A549 (cell line): ENCODE results near the gene MCM10. TPM values are rescaled to one million over a fixed set of nuclear protein-coding genes. Genes with fewer than 3 reads are reported as not detected.

ENCODE experiments used
- ATAC-seq, 2 experiments: fragments of 200-7000 bp in 1 of 2; fragments of >200 bp in 1 of 2; cut with Nextera tagmentation in 1 of 2; cut with Tn5 transposase in 1 of 2; 3 replicates each; pipeline versions ENCODE4 v1.8.0 to v1.9.1; 2018 to 2020; ENCODE audit warnings: mild to moderate bottlenecking in 1 of 2, moderate library complexity in 1 of 2
- CTCF ChIA-PET: fragments of 300-600 bp; sonication (Branson Sonifier 250); formaldehyde crosslinking; extraction: SDS; loops from one replicate; lab custom pipeline; 2021; ENCODE audit warnings: antibody characterized with exemption, inconsistent platforms; lab: Yijun Ruan, JAX
- POLR2A ChIA-PET: fragments of 350-600 bp; formaldehyde crosslinking; extraction: SDS; loops from one replicate; lab custom pipeline; 2021; ENCODE audit warnings: antibody characterized with exemption, inconsistent platforms; lab: Yijun Ruan, JAX
- DNase-seq, 2 experiments: peaks; one replicate each; pipeline versions ENCODE4 v3.0.0 to v3.0.0-alpha.2; 2011 to 2016; ENCODE audit warnings: low read depth in 1 of 2, low spot score in 1 of 2
- FAIRE-seq: peaks from 2 replicates; lab custom pipeline; 2011; peaks lifted over from hg19 to GRCh38; lab: Jason Lieb, UNC
- H3K27ac ChIP-seq, 2 experiments: fragments of >200 bp; sonication (Bioruptor Twin); formaldehyde crosslinking; 3 replicates each; pipeline ENCODE4 v1.5.1; 2016 to 2017
- H3K4me1 ChIP-seq: fragments of >200 bp; sonication (Bioruptor Twin); formaldehyde crosslinking; 3 replicates; pipeline ENCODE4 v1.6.1; 2016
- H3K4me2 ChIP-seq: fragments of >200 bp; sonication (Bioruptor Twin); formaldehyde crosslinking; 3 replicates; pipeline ENCODE4 v1.6.1; 2016
- H3K4me3 ChIP-seq: fragments of >200 bp; sonication (Bioruptor Twin); formaldehyde crosslinking; 3 replicates; pipeline ENCODE4 v1.5.1; 2016
- H3K9me3 ChIP-seq: fragments of >200 bp; sonication (Bioruptor Twin); formaldehyde crosslinking; 3 replicates; pipeline ENCODE4 v1.6.1; 2016
- CBX8 ChIP-seq: fragments of 200-600 bp; sonication (generic); IDR thresholded peaks from 2 replicates; pipeline ENCODE4 v1.6.1; 2016
- EHF ChIP-seq: fragments of 250-450 bp; sonication (Bioruptor Pico); IDR thresholded peaks from 2 replicates; pipeline ENCODE4 v1.5.0; 2020; ENCODE audit warnings: mild to moderate bottlenecking
- EHMT2 ChIP-seq: fragments of 200-600 bp; sonication (generic); IDR thresholded peaks from 2 replicates; pipeline ENCODE4 v1.6.1; 2016; ENCODE audit warnings: antibody characterized with exemption, low read depth, mild to moderate bottlenecking, moderate library complexity
- FOSB ChIP-seq: fragments of 250-450 bp; sonication (Bioruptor Pico); IDR thresholded peaks from 2 replicates; pipeline ENCODE4 v1.5.0; 2020; ENCODE audit warnings: mild to moderate bottlenecking, moderate library complexity
- HOXB13 ChIP-seq: fragments of 250-450 bp; sonication (Bioruptor Pico); IDR thresholded peaks from 2 replicates; pipeline ENCODE4 v1.5.0; 2020; ENCODE audit warnings: low read depth, mild to moderate bottlenecking, moderate library complexity
- KDM1A ChIP-seq: fragments of 200-600 bp; sonication (generic); IDR thresholded peaks from 2 replicates; pipeline ENCODE4 v1.6.1; 2016; ENCODE audit warnings: low read depth, mild to moderate bottlenecking
- MAFK ChIP-seq: fragments of 450-650 bp; IDR thresholded peaks from 2 replicates; pipeline ENCODE4 v1.6.1; 2014; ENCODE audit not compliant: partially characterized antibody
- NPAS2 ChIP-seq: fragments of 250-450 bp; sonication (Bioruptor Pico); IDR thresholded peaks from 2 replicates; pipeline ENCODE4 v1.8.0; 2022; ENCODE audit warnings: mild to moderate bottlenecking, moderate library complexity, borderline replicate concordance
- RAD21 ChIP-seq, 2 experiments: fragments of >200 bp in 1 of 2; sonication (Bioruptor Twin) in 1 of 2; formaldehyde crosslinking in 1 of 2; IDR thresholded peaks in 1 of 2; conservative IDR thresholded peaks in 1 of 2; 2 replicates in 1 of 2; 3 replicates in 1 of 2; pipeline ENCODE4 v1.6.1; 2012 to 2018; ENCODE audit warnings: inconsistent platforms in 1 of 2
- RARB ChIP-seq: fragments of 250-450 bp; sonication (Bioruptor Pico); IDR thresholded peaks from 2 replicates; pipeline ENCODE4 v1.8.0; 2021; ENCODE audit warnings: mild to moderate bottlenecking, moderate library complexity
- SMC3 ChIP-seq: fragments of >200 bp; sonication (Bioruptor Twin); formaldehyde crosslinking; IDR thresholded peaks from 3 replicates; pipeline ENCODE4 v1.6.1; 2018; ENCODE audit warnings: inconsistent platforms
- ZC3H11A ChIP-seq: fragments of 450-650 bp; IDR thresholded peaks from 2 replicates; pipeline ENCODE4 v1.6.1; 2014; ENCODE audit warnings: antibody characterized with exemption, mild to moderate bottlenecking
- WGBS: methylation state at CpG from one replicate; pipeline ENCODE4 v1.1.6; 2017; ENCODE audit errors: missing lambda C conversion rate; 5-methylcytosine and 5-hydroxymethylcytosine counted together
- polyA plus RNA-seq, 4 experiments: library from polyadenylated mRNA; depleted of rRNA in 3 of 4; stranded (reverse); fragments of >200 nt; fragmentation: RNase III in 1 of 4; extraction: RNeasy Plus Mini Kit Qiagen cat#74134 plus additional on column Dnase treatment in 1 of 4; gene quantifications; 2 replicates in 3 of 4; 3 replicates in 1 of 4; pipeline ENCODE4 v1.2.3, GENCODE V29; 2011 to 2017
- TF ChIP-seq, protein P1 (sequence below): fragments of 250-450 bp; sonication (Bioruptor Pico); IDR thresholded peaks from 2 replicates; pipeline ENCODE4 v1.5.0; 2020; ENCODE audit warnings: low read depth, mild to moderate bottlenecking, moderate library complexity
- TF ChIP-seq, protein P2 (sequence below): fragments of >200 bp; sonication (Bioruptor Twin); formaldehyde crosslinking; IDR thresholded peaks from 3 replicates; pipeline ENCODE4 v1.5.1; 2016
- TF ChIP-seq, protein P3 (sequence below): fragments of 250-450 bp; sonication (Bioruptor Pico); IDR thresholded peaks from 2 replicates; pipeline ENCODE4 v1.5.0; 2021; ENCODE audit warnings: mild to moderate bottlenecking, moderate library complexity, borderline replicate concordance

Gene MCM10
- polyA plus RNA-seq, 2 of the 4 experiments (the other 2 are of a cell fraction) = 24.3 to 24.4 TPM

DNA sequence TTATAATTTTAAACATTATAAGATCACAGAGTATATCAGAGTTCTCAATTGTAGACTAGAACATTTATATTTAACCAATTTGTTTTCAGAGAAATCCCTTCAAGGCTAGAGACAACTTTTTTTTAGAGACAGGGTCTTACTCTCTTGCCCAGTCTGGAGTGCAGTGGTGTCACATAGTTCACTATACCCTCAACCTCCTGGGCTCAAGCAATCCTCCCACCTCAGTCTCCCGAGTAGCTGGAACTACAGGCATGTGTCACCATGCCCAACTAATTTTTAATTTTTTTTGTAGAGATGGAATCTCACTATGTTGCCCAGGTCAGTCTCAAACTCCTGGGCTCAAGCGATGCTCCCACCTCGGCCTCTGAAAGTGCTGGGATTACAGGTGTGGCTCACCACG is 57.5 kb downstream of the MCM10 start:
- DNase-seq (no peak), FAIRE-seq (no peak), ATAC-seq (no peak)
- POLR2A ChIA-PET = no interaction called here
- no peaks in the 10 kb centered on the region for H3K9me3 ChIP-seq
- CTCF ChIA-PET = interaction anchor here (0.9 kb wide), 1 partner anchor 12 kb away, joined by 3 read pairs; no protein-coding TSS in a partner anchor
- no peak overlapping the region for H3K4me3 ChIP-seq
- 83% methylated on average over 4 of the region's 4 CpGs for WGBS
- no peak overlapping the region for H3K27ac ChIP-seq
- H3K4me2 ChIP-seq = no peak overlapping the region
- H3K4me1 ChIP-seq = 0 out of 3 replicates have a peak, but pooled peaks cover 2% of the 10 kb centered on the region
- TF ChIP-seq, protein P1, sequence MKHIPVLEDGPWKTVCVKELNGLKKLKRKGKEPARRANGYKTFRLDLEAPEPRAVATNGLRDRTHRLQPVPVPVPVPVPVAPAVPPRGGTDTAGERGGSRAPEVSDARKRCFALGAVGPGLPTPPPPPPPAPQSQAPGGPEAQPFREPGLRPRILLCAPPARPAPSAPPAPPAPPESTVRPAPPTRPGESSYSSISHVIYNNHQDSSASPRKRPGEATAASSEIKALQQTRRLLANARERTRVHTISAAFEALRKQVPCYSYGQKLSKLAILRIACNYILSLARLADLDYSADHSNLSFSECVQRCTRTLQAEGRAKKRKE (CRISPR knock-in tag) = no peak
- TF ChIP-seq HOXB13 (CRISPR knock-in tag) = no peak
- no peak for TF ChIP-seq EHMT2
- no peak for TF ChIP-seq EHF
- TF ChIP-seq NPAS2 (CRISPR knock-in tag) = no peak
- no peak for TF ChIP-seq FOSB (CRISPR knock-in tag)
- no peak for TF ChIP-seq MAFK
- TF ChIP-seq ZC3H11A = no peak
- no peak for TF ChIP-seq KDM1A
- TF ChIP-seq, protein P2, sequence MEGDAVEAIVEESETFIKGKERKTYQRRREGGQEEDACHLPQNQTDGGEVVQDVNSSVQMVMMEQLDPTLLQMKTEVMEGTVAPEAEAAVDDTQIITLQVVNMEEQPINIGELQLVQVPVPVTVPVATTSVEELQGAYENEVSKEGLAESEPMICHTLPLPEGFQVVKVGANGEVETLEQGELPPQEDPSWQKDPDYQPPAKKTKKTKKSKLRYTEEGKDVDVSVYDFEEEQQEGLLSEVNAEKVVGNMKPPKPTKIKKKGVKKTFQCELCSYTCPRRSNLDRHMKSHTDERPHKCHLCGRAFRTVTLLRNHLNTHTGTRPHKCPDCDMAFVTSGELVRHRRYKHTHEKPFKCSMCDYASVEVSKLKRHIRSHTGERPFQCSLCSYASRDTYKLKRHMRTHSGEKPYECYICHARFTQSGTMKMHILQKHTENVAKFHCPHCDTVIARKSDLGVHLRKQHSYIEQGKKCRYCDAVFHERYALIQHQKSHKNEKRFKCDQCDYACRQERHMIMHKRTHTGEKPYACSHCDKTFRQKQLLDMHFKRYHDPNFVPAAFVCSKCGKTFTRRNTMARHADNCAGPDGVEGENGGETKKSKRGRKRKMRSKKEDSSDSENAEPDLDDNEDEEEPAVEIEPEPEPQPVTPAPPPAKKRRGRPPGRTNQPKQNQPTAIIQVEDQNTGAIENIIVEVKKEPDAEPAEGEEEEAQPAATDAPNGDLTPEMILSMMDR = no peak
- no peak for TF ChIP-seq RARB (CRISPR knock-in tag)
- no peak for TF ChIP-seq CBX8

DNA sequence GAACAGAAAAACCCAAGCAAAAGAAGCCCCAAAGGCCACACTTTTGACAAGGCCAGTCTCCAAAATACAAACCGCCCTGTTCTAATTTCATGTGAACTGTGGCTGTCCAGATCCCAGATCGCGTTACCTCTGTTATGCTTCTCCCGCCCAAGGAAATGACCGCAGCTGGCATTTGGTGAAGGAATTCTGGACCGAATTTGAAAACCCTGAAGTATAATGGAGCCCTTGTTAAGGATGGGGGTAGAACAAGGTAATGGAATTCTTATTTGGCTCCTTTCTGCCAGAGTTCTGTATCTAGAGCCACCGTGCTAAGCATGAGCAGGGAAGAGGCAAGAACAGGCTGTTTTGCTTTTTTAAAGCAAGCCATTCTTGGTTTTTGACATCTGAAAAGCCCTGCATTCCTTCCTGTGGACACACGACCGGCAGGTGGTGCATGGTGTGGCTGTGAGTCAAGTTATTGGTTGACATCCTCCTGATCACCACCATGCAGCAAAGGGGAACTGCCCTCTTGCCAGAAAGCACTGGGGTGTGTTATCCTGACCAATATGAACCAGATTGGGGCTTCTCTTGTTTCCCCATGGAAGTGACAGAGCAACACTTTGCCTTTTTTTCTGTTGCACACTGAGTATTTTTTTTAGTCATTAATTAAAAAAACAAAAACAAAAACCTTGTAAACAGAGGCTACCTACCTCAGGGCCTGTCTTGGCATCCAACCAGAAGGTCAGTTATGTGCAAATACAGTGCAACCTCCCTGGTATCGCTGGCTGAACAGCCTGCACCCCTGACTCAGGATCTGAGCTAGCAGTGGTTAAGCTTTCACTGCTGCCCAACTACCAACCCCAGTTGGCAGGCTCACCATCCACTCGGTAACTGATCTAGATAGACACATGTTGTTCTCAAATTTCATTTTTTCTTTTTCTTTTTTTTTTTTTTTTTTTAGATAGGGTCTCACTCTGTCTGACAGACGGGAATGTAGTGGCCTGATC is 58.6 kb downstream of the MCM10 start:
- 0 out of 3 replicates have a peak, but pooled peaks cover 2% of the 10 kb centered on the region for H3K4me1 ChIP-seq
- FAIRE-seq = no peak
- peak; percentile 88 to 96 for ATAC-seq
- ChIA-PET POLR2A (interaction anchor here (0.9 kb wide), 1 partner anchor 79 kb away, joined by 4 read pairs; the partner anchor contains the start of gene PHYH), CTCF (interaction anchor here (0.5 to 2.6 kb wide), 7 partner anchors 7 to 369 kb away, joined by 3 to 16 read pairs (median 4); no protein-coding TSS in a partner anchor)
- no peak overlapping the region for H3K27ac ChIP-seq
- TF ChIP-seq EHMT2 (no peak), RAD21 (conservative IDR thresholded peaks at IDR 0.05 in 1 of 2, IDR thresholded peaks at IDR 0.05 in 1 of 2) (peak in 1 of 2 experiments; percentile 30; a peak in 1 of 5 replicates), SMC3 (0 out of 3 replicates have a peak, but pooled peaks have one; percentile 19)
- TF ChIP-seq, protein P3, sequence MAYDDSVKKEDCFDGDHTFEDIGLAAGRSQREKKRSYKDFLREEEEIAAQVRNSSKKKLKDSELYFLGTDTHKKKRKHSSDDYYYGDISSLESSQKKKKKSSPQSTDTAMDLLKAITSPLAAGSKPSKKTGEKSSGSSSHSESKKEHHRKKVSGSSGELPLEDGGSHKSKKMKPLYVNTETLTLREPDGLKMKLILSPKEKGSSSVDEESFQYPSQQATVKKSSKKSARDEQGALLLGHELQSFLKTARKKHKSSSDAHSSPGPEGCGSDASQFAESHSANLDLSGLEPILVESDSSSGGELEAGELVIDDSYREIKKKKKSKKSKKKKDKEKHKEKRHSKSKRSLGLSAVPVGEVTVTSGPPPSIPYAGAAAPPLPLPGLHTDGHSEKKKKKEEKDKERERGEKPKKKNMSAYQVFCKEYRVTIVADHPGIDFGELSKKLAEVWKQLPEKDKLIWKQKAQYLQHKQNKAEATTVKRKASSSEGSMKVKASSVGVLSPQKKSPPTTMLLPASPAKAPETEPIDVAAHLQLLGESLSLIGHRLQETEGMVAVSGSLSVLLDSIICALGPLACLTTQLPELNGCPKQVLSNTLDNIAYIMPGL (CRISPR knock-in tag) = no peak
- H3K4me2 ChIP-seq = peak overlapping the region; percentile 2; the same call in 1 of the 3 replicates
- H3K9me3 ChIP-seq = no peaks in the 10 kb centered on the region
- DNase-seq = peak; percentile 56 to 62
- no peak overlapping the region for H3K4me3 ChIP-seq
- WGBS = 64% methylated on average over 12 of the region's 12 CpGs

DNA sequence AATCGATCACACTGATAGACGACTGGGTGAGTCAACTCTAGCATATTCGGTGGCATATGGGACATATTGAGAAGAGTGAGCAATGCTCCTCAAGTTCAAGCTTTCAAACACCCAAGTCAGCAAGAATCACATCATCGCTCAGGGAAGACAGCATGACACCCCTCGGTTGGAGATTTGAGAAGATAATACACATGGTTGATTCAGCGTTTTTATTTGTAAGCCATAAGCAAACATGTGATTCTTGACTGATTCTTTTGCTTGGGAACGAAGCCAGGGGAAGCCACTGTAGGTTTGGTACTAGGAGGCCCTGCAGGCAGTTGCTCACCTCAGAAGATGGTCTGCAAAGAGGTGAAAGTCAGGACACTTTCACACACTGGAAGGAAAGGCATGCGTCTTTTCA is 60.2 kb downstream of the MCM10 start:
- POLR2A ChIA-PET = no interaction called here
- H3K9me3 ChIP-seq = no peaks in the 10 kb centered on the region
- H3K4me1 ChIP-seq = 0 out of 3 replicates have a peak, but pooled peaks cover 2% of the 10 kb centered on the region
- TF ChIP-seq RARB (CRISPR knock-in tag) (no peak), CBX8 (no peak)
- TF ChIP-seq, all 56 proteins: peak for 0
- H3K4me3 ChIP-seq = no peak overlapping the region
- H3K27ac ChIP-seq = no peak overlapping the region
- H3K4me2 ChIP-seq = no peak overlapping the region
- CTCF ChIA-PET = interaction anchor here (0.8 to 2.6 kb wide), 4 partner anchors 15 to 1402 kb away, joined by 3 to 16 read pairs (median 6); no protein-coding TSS in a partner anchor
- ATAC-seq (no peak), DNase-seq (no peak), FAIRE-seq (no peak)
- 72% methylated on average over 8 of the region's 8 CpGs for WGBS
